ENCODE measurements around the gene ABRAXAS1. TPM values are rescaled to one million over a fixed set of nuclear protein-coding genes. Genes with fewer than 3 reads are reported as not detected.

ABRAXAS1 gene
- total and polyA plus RNA-seq, 2 donors (not counting 1 experiment from before 2014, with no cell fraction given), result 5.4 to 38.4 TPM

- DNase-seq (peak; percentile 99), ATAC-seq (ENCODE audit: low read depth) (peak; percentile 91)
- peak within 1 kb of the TSS; percentile 95 to 100 for H3K27ac ChIP-seq (ENCODE audit: low read length in 2 of 2)
- TF ChIP-seq EZH2 (IDR thresholded peaks at IDR 0.05; ENCODE audit: borderline replicate concordance, insufficient read depth, low read depth, low read length, poor library complexity, severe bottlenecking) (no peak), CTCF (IDR thresholded peaks at IDR 0.05) (peak; percentile 19)
- H3K4me3 ChIP-seq (ENCODE audit: control extremely low read depth in 1 of 5, extremely low read depth in 1 of 5, insufficient read depth in 1 of 5, low read depth in 2 of 5, low read length in 4 of 5), result peak within 1 kb of the TSS; percentile 83 to 96 (median 94)
- intact Hi-C loops (cut with micrococcal nuclease), result loop anchor here (1.0 to 10.0 kb wide), 6 partner anchors 30 to 1081 kb away; partner anchors contain the start of genes ABRAXAS1, COPS4, COQ2 and HPSE
- peaks cover 18 to 22% of the 10 kb centered on the region in 2 donors for H3K4me1 ChIP-seq (ENCODE audit: control insufficient read depth in 2 of 2, insufficient read depth in 2 of 2, low read length in 2 of 2)
- H3K27me3 Mint-ChIP-seq, result no peaks in the 10 kb centered on the region
- H3K79me2 ChIP-seq (ENCODE audit: control insufficient read depth, insufficient read depth, low read length), result peaks cover 58% of the 10 kb centered on the region
- H3K9me3 ChIP-seq (ENCODE audit: control extremely low read depth in 1 of 3, control insufficient read depth in 2 of 3, insufficient read depth in 1 of 3, low read length in 2 of 3), result no peaks in the 10 kb centered on the region
- H3K27ac Mint-ChIP-seq, result peak within 1 kb of the TSS; percentile 100
- POLR2A ChIA-PET, result interaction anchor here (0.9 to 1.7 kb wide), 6 partner anchors 29 to 1026 kb away, joined by 3 to 5 read pairs (median 4); partner anchors contain the start of genes COPS4, COQ2 and LIN54
- CTCF ChIA-PET, result interaction anchor here (0.7 to 1.6 kb wide), 6 partner anchors 15 to 555 kb away, joined by 3 to 5 read pairs (median 4); partner anchors contain the start of genes ABRAXAS1, COQ2 and THAP9
- peak within 1 kb of the TSS; percentile 95 for H3K9ac ChIP-seq (ENCODE audit: low read length)
- peaks cover 0 to 41% of the 10 kb centered on the region in 2 experiments for H3K36me3 ChIP-seq (replicated peaks in 1 of 2; ENCODE audit: control extremely low read depth in 1 of 2, control insufficient read depth in 1 of 2, extremely low read depth in 1 of 2, insufficient read depth in 2 of 2, low read length in 1 of 2)
- peak within 1 kb of the TSS; percentile 86 for H3K4me2 ChIP-seq (replicated peaks; ENCODE audit: low read depth, low read length, poor library complexity, severe bottlenecking)
- no peaks in the 10 kb centered on the region for H3K9me3 Mint-ChIP-seq (ENCODE audit: insufficient read depth)
- WGBS (ENCODE audit: insufficient coverage), result 0% methylated on average over 49 of the region's 58 CpGs
- peaks cover 60% of the 10 kb centered on the region for H3K4me1 Mint-ChIP-seq
- H4K20me1 ChIP-seq (ENCODE audit: control insufficient read depth, insufficient read depth, low read length, poor library complexity, severe bottlenecking), result no peaks in the 10 kb centered on the region
- H3K27me3 ChIP-seq (replicated peaks in 1 of 4; ENCODE audit: control extremely low read depth in 1 of 4, control insufficient read depth in 3 of 4, insufficient read depth in 4 of 4, low read length in 3 of 4), result no peaks in the 10 kb centered on the region
- peak within 1 kb of the TSS; percentile 100 for H3K4me3 Mint-ChIP-seq
- H2AFZ ChIP-seq (ENCODE audit: insufficient read depth, low read depth, low read length, poor library complexity, severe bottlenecking), result peak within 1 kb of the TSS; percentile 82
These were observed 29.4 kb downstream of the ABRAXAS1 start, which contains the start of the genes HELQ and MRPS18C for GRCh38 chr4:83455281-83456183. Gene HELQ, minus strand, starts transcription at chr4:83455823. Its CDS starts 130 bp downstream, at chr4:83455693. Gene MRPS18C, plus strand, starts transcription at chr4:83456058. Its CDS starts 20 bp downstream, at chr4:83456078.
